ENCODE data around the gene ADNP2. TPM values are rescaled to one million over a fixed set of nuclear protein-coding genes. Genes with fewer than 3 reads are reported as not detected.

The ADNP2 gene
- total RNA-seq, 4 donors from 2014 or later: 16.5 to 21.8 (median 16.8) TPM

- no peaks in the 10 kb centered on the region for H3K27me3 ChIP-seq
- peaks cover 0 to 36% (median 0%) of the 10 kb centered on the region in 3 donors for H3K36me3 ChIP-seq
- peaks cover 0 to 13% (median 0%) of the 10 kb centered on the region in 4 donors for H3K4me1 ChIP-seq
- no peak overlapping the region for H3K27ac ChIP-seq
- 25 to 27% methylated on average over 8 of the region's 8 CpGs for WGBS, 2 donors
- H3K9me3 ChIP-seq: no peaks in the 10 kb centered on the region
- no peak for TF ChIP-seq POLR2A (IDR thresholded peaks at IDR 0.05)
- TF ChIP-seq CTCF (IDR thresholded peaks at IDR 0.05): peak; percentile 68 to 99 (median 95)
- peak; percentile 79 to 95 for DNase-seq (ENCODE audit: low spot score in 2 of 2)
- no peak overlapping the region for H3K4me3 ChIP-seq
Observed at GRCh38 chr18:80157708-80158343, 48.8 kb downstream of the ADNP2 start.

- no peaks in the 10 kb centered on the region for H3K9me3 ChIP-seq
- H3K4me3 ChIP-seq: no peak overlapping the region
- WGBS, 2 donors: 63 to 64% methylated on average over 5 of the region's 5 CpGs
- H3K27me3 ChIP-seq: no peaks in the 10 kb centered on the region
- peaks cover 0 to 42% (median 0%) of the 10 kb centered on the region in 3 donors for H3K36me3 ChIP-seq
- H3K4me1 ChIP-seq: peaks cover 0 to 13% (median 0%) of the 10 kb centered on the region in 4 donors
- TF ChIP-seq CTCF (IDR thresholded peaks at IDR 0.05) (no peak), POLR2A (IDR thresholded peaks at IDR 0.05) (no peak), EP300 (IDR thresholded peaks at IDR 0.05) (no peak)
- no peak overlapping the region for H3K27ac ChIP-seq
- DNase-seq (ENCODE audit: low spot score in 2 of 2): no peak
Observed at GRCh38 chr18:80158365-80158764, 49.3 kb downstream of the ADNP2 start.

- no peak for TF ChIP-seq EP300 (IDR thresholded peaks at IDR 0.05)
- peak; percentile 18 to 46 (median 27) for TF ChIP-seq CTCF (IDR thresholded peaks at IDR 0.05)
- 61 to 79% methylated on average over 87 to 94 of the region's 109 CpGs for WGBS, 2 donors
- peaks cover 0 to 12% (median 0%) of the 10 kb centered on the region in 4 donors for H3K9me3 ChIP-seq
- no peak for DNase-seq (ENCODE audit: low spot score in 2 of 2)
- no peak overlapping the region for H3K27ac ChIP-seq
- H3K4me3 ChIP-seq: peak overlapping the region in 1 of 4 donors; percentile 25
- H3K36me3 ChIP-seq: peaks cover 0 to 44% (median 0%) of the 10 kb centered on the region in 3 donors
- peaks cover 0 to 13% (median 0%) of the 10 kb centered on the region in 4 donors for H3K4me1 ChIP-seq
- no peaks in the 10 kb centered on the region for H3K27me3 ChIP-seq
Observed at GRCh38 chr18:80159713-80160636, 50.9 kb downstream of the ADNP2 start.

GRCh38 chr18:80161781-80162417 is 52.8 kb downstream of the ADNP2 start:
- no peaks in the 10 kb centered on the region for H3K27me3 ChIP-seq
- TF ChIP-seq EP300 (IDR thresholded peaks at IDR 0.05) (no peak), POLR2A (IDR thresholded peaks at IDR 0.05) (no peak), CTCF (IDR thresholded peaks at IDR 0.05) (no peak)
- H3K4me1 ChIP-seq: peaks cover 0 to 13% (median 0%) of the 10 kb centered on the region in 4 donors

More at GRCh38 chr18:80161781-80162417, 52.8 kb downstream of the ADNP2 start:
- H3K9me3 ChIP-seq: peaks cover 0 to 15% (median 1%) of the 10 kb centered on the region in 4 donors
- H3K27ac ChIP-seq: no peak overlapping the region
- peaks cover 0 to 37% (median 0%) of the 10 kb centered on the region in 3 donors for H3K36me3 ChIP-seq
- DNase-seq (ENCODE audit: low spot score in 2 of 2): no peak
- H3K4me3 ChIP-seq: no peak overlapping the region
- 83 to 91% methylated on average over 6 to 7 of the region's 7 CpGs for WGBS, 2 donors

All from tibial nerve (tissue), 4 donors.